Cardiac muscle cell (in vitro differentiated cells and primary cell): Measurements from ENCODE around the gene MEF2B. TPM values are rescaled to one million over a fixed set of nuclear protein-coding genes. Genes with fewer than 3 reads are reported as not detected.

ENCODE experiments used
- DNase-seq, 2 donors: peaks; one replicate each; pipeline versions ENCODE4 v3.0.0 to v3.0.0-alpha.2; 2010 to 2017; ENCODE audit warnings: low read depth in 1 of 2, low spot score in 1 of 2
- H3K27ac ChIP-seq: fragments of 200-600 bp; sonication (generic); 2 replicates; pipeline ENCODE4 v1.5.1; 2016
- H3K27me3 ChIP-seq: fragments of 200-600 bp; sonication (generic); 2 replicates; pipeline ENCODE4 v1.6.0; 2016; ENCODE audit warnings: control low read depth
- H3K36me3 ChIP-seq: fragments of 200-600 bp; sonication (generic); 2 replicates; pipeline ENCODE4 v1.5.1; 2016; ENCODE audit warnings: control low read depth
- H3K4me1 ChIP-seq: fragments of 200-600 bp; sonication (generic); 2 replicates; pipeline ENCODE4 v1.8.1; 2017; ENCODE audit warnings: low read depth, mild to moderate bottlenecking, mixed run types
- H3K4me3 ChIP-seq: fragments of 200-600 bp; sonication (generic); 2 replicates; pipeline ENCODE4 v1.5.1; 2016; ENCODE audit warnings: mild to moderate bottlenecking
- H3K9me3 ChIP-seq: fragments of 200-600 bp; sonication (generic); 2 replicates; pipeline ENCODE4 v1.5.1; 2017; ENCODE audit warnings: low read depth, mild to moderate bottlenecking, control low read depth
- CTCF ChIP-seq: IDR thresholded peaks from 2 replicates; pipeline ENCODE4 v1.5.1; 2012; ENCODE audit warnings: low read depth, mild to moderate bottlenecking, low read length
- polyA plus RNA-seq: library from polyadenylated mRNA; unstranded; fragments of >200 nt; fragmentation: Nextera tagmentation; extraction: Ambion mirVana; gene quantifications from 2 replicates; pipeline ENCODE4 v1.2.1, GENCODE V29; 2016
- total RNA-seq: library from RNA; depleted of rRNA; stranded (reverse); fragments of >200 nt; gene quantifications from 2 replicates; pipeline ENCODE4 v1.2.3, GENCODE V29; 2016

Gene MEF2B
- 0.18 TPM in 1 of 2 replicates, not detected in the other for total RNA-seq
- 1.2 and 1.7 TPM in 2 replicates for polyA plus RNA-seq

- no peaks in the 10 kb centered on the region for H3K9me3 ChIP-seq
- H3K27ac ChIP-seq = no peak within 1 kb of the TSS
- peak; percentile 73 to 93 for DNase-seq
- H3K36me3 ChIP-seq = no peaks in the 10 kb centered on the region
- no peaks in the 10 kb centered on the region for H3K4me1 ChIP-seq
- peaks cover 12% of the 10 kb centered on the region for H3K27me3 ChIP-seq
- no peak for TF ChIP-seq CTCF
- H3K4me3 ChIP-seq = no peak within 1 kb of the TSS
Measured at GRCh38 chr19:19170053-19170872, at the start of gene MEF2B. Gene MEF2B (minus strand): TSS chr19:19170263. CDS start chr19:19150735, 19,528 bp downstream.

GRCh38 chr19:19218911-19219310, 48.8 kb upstream of the MEF2B start:
- Histone ChIP-seq H3K4me1 (no peaks in the 10 kb centered on the region), H3K4me3 (no peak overlapping the region), H3K27ac (no peak overlapping the region), H3K9me3 (no peaks in the 10 kb centered on the region), H3K27me3 (peaks cover 11% of the 10 kb centered on the region), H3K36me3 (no peaks in the 10 kb centered on the region)
- no peak for DNase-seq
- no peak for TF ChIP-seq CTCF

- no peaks in the 10 kb centered on the region for H3K36me3 ChIP-seq
- no peak for DNase-seq
- no peak overlapping the region for H3K27ac ChIP-seq
- H3K4me3 ChIP-seq = no peak overlapping the region
- H3K27me3 ChIP-seq = peaks cover 27% of the 10 kb centered on the region
- H3K4me1 ChIP-seq = no peaks in the 10 kb centered on the region
- TF ChIP-seq CTCF = no peak
- no peaks in the 10 kb centered on the region for H3K9me3 ChIP-seq
Measured at GRCh38 chr19:19217099-19217498, 47.0 kb upstream of the MEF2B start.

GRCh38 chr19:19215792-19216191, 45.7 kb upstream of the MEF2B start:
- Histone ChIP-seq H3K4me1 (no peaks in the 10 kb centered on the region), H3K27me3 (peaks cover 40% of the 10 kb centered on the region), H3K36me3 (no peaks in the 10 kb centered on the region), H3K9me3 (no peaks in the 10 kb centered on the region), H3K27ac (no peak overlapping the region), H3K4me3 (no peak overlapping the region)
- no peak for TF ChIP-seq CTCF
- no peak for DNase-seq

GRCh38 chr19:19214892-19215291, 44.8 kb upstream of the MEF2B start:
- peak; percentile 59 to 86 for DNase-seq
- H3K4me1 ChIP-seq = no peaks in the 10 kb centered on the region
- H3K27me3 ChIP-seq = peaks cover 47% of the 10 kb centered on the region
- H3K27ac ChIP-seq = no peak overlapping the region
- TF ChIP-seq CTCF = no peak
- no peaks in the 10 kb centered on the region for H3K9me3 ChIP-seq
- no peak overlapping the region for H3K4me3 ChIP-seq
- no peaks in the 10 kb centered on the region for H3K36me3 ChIP-seq
